HepG2 (cell line): Measurements from ENCODE around the gene DOC2A. TPM values are rescaled to one million over a fixed set of nuclear protein-coding genes. Genes with fewer than 3 reads are reported as not detected.

ENCODE experiments used
- AGO2 ChIP-seq: fragments of 200-400 bp; formaldehyde crosslinking; optimal IDR thresholded peaks from 2 replicates; pipeline ENCODE3; 2017; ENCODE audit warnings: mild to moderate bottlenecking, low read depth, low read length, moderate library complexity
- BATF2 ChIP-seq: sonication (generic); formaldehyde crosslinking; IDR thresholded peaks from 2 replicates; pipeline ENCODE4 v1.8.0; 2022; ENCODE audit warnings: mild to moderate bottlenecking, missing genetic modification reagents, moderate library complexity
- CREM ChIP-seq, 2 experiments: sonication (generic) in 1 of 2; formaldehyde crosslinking in 1 of 2; IDR thresholded peaks; 2 replicates each; pipeline versions ENCODE4 v1.4.0 to v1.6.1; 2016 to 2020; ENCODE audit warnings: antibody characterized with exemption in 1 of 2, mild to moderate bottlenecking in 1 of 2, missing genetic modification reagents in 1 of 2
- MAFG ChIP-seq: sonication (generic); formaldehyde crosslinking; IDR thresholded peaks from 2 replicates; pipeline ENCODE4 v1.5.1; 2020; ENCODE audit warnings: mild to moderate bottlenecking, missing genetic modification reagents
- MZF1 ChIP-seq: sonication (generic); formaldehyde crosslinking; IDR thresholded peaks from 2 replicates; pipeline ENCODE4 v1.8.1; 2023; ENCODE audit warnings: mild to moderate bottlenecking, missing genetic modification reagents, borderline replicate concordance
- NBN ChIP-seq: fragments of 450-650 bp; conservative IDR thresholded peaks from 2 replicates; pipeline ENCODE4 v1.6.1; 2017
- RNF2 ChIP-seq: fragments of 450-650 bp; conservative IDR thresholded peaks from 2 replicates; pipeline ENCODE4 v1.6.1; 2016; ENCODE audit warnings: low read depth
- SOX5 ChIP-seq: IDR thresholded peaks from 2 replicates; pipeline ENCODE4 v1.6.1; 2016; ENCODE audit warnings: borderline replicate concordance
- TBL1XR1 ChIP-seq: fragments of 150-350 bp; IDR thresholded peaks from 2 replicates; pipeline ENCODE4 v1.6.1; 2014; ENCODE audit warnings: borderline replicate concordance, low read length; ENCODE audit not compliant: partially characterized antibody
- TGIF2 ChIP-seq: IDR thresholded peaks from 2 replicates; pipeline ENCODE4 v1.6.1; 2016; ENCODE audit warnings: control low read depth, missing compliant biosample characterization
- ZMYM4 ChIP-seq: sonication (generic); formaldehyde crosslinking; IDR thresholded peaks from 2 replicates; pipeline ENCODE4 v1.8.1; 2023; ENCODE audit warnings: mild to moderate bottlenecking, missing genetic modification reagents
- ZNF280B ChIP-seq: sonication (generic); formaldehyde crosslinking; IDR thresholded peaks from 2 replicates; pipeline ENCODE4 v1.5.0; 2020; ENCODE audit warnings: missing genetic modification reagents, mild to moderate bottlenecking, borderline replicate concordance
- ZNF354B ChIP-seq: sonication (generic); formaldehyde crosslinking; IDR thresholded peaks from 2 replicates; pipeline ENCODE4 v1.8.0; 2022; ENCODE audit warnings: mild to moderate bottlenecking, missing genetic modification reagents
- ZNF382 ChIP-seq: sonication (generic); formaldehyde crosslinking; IDR thresholded peaks from 2 replicates; pipeline ENCODE4 v1.5.0; 2020; ENCODE audit warnings: missing genetic modification reagents, mild to moderate bottlenecking, borderline replicate concordance
- ZNF414 ChIP-seq: sonication (generic); formaldehyde crosslinking; IDR thresholded peaks from 2 replicates; pipeline ENCODE4 v1.5.0; 2020; ENCODE audit warnings: missing genetic modification reagents
- ZNF574 ChIP-seq: sonication (generic); formaldehyde crosslinking; IDR thresholded peaks from 2 replicates; pipeline ENCODE4 v1.4.0; 2020; ENCODE audit warnings: missing genetic modification reagents
- ZNF883 ChIP-seq: sonication (generic); formaldehyde crosslinking; IDR thresholded peaks from 2 replicates; pipeline ENCODE4 v1.5.1; 2020; ENCODE audit warnings: mild to moderate bottlenecking, missing genetic modification reagents; ENCODE audit errors: not compliant biosample characterization
- polyA plus RNA-seq, 8 experiments: library from polyadenylated mRNA; depleted of rRNA in 3 of 8; stranded (reverse) in 7 of 8; unstranded in 1 of 8; fragments of >200 nt; fragmentation: Illumina TruSeq in 4 of 8; extraction: Trizol in 4 of 8; gene quantifications; 2 replicates each; pipeline versions ENCODE4 v1.2.1 to v1.2.3, GENCODE V29; 2011 to 2016; ENCODE audit warnings: low read depth in 4 of 8, missing spikeins in 1 of 8, mixed read lengths in 1 of 8; ENCODE audit not compliant: insufficient read depth in 1 of 8
- total RNA-seq, 5 experiments: library from RNA; depleted of rRNA; stranded (reverse); fragments of >200 nt; fragmentation: Illumina TruSeq; extraction: Trizol; gene quantifications; 2 replicates each; pipeline ENCODE4 v1.2.3, GENCODE V29; 2016; ENCODE audit warnings: low read depth in 1 of 5

The DOC2A gene
- total and polyA plus RNA-seq, 2 of the 13 experiments (the other 11 are each of a cell fraction or from before 2014, with no cell fraction given), result 0.15 to 0.55 TPM

GRCh38 chr16:30052671-30053372 is 42.0 kb upstream of the DOC2A start (continued):
- TF ChIP-seq ZNF280B (peak; percentile 99), ZMYM4 (CRISPR knock-in tag) (peak; percentile 93), ZNF574 (CRISPR knock-in tag) (peak; percentile 91), TGIF2 (CRISPR knock-in tag) (peak; percentile 93), ZNF414 (CRISPR knock-in tag) (peak; percentile 96; the same call in 1 of the 2 replicates), MAFG (CRISPR knock-in tag) (no peak), SOX5 (CRISPR knock-in tag) (peak; percentile 75), ZNF883 (CRISPR knock-in tag) (peak; percentile 95), BATF2 (CRISPR knock-in tag) (peak; percentile 94; the same call in 1 of the 2 replicates), ZNF382 (CRISPR knock-in tag) (no peak), RNF2 (peak; percentile 98), TBL1XR1 (no peak), MZF1 (CRISPR knock-in tag) (no peak), NBN (no peak), ZNF354B (CRISPR knock-in tag) (0 out of 2 replicates have a peak, but pooled peaks have one; percentile 81), CREM (IDR thresholded peaks at IDR 0.05) (no peak), CREM (CRISPR knock-in tag; IDR thresholded peaks at IDR 0.05) (no peak), AGO2 (no peak)
